ENCODE measurements around the gene ALG9. TPM values are rescaled to one million over a fixed set of nuclear protein-coding genes. Genes with fewer than 3 reads are reported as not detected.

The ALG9 gene
- total and polyA plus RNA-seq, 2 donors from 2014 or later, result 27.8 to 30.0 TPM

DNA sequence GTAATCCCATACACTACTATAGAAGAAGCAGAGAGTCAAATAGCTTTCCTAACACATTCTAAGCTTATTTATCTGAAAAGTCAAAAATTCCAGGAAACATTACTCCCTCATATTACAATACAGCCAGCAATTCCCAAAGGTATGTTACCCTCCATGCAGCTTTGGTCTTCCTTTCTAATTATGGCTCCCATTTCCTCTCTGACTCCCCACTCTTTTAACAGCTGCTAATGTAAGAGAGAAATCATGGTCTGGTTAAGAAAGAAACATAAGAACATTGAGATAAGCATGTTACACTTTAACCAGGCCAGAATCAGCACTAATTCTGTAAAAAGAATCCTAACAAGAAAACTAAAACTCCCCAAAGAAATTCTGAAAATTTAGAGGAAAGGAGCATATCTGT lies 112.0 kb downstream of the ALG9 start:
- intact Hi-C loops (cut with DNase I), result no loop called here
- H3K9me3 ChIP-seq (ENCODE audit: control insufficient read depth in 2 of 3, insufficient read depth in 1 of 3, low read length in 3 of 3), result no peaks in the 10 kb centered on the region
- H3K27me3 ChIP-seq (ENCODE audit: control insufficient read depth, insufficient read depth, low read length), result no peaks in the 10 kb centered on the region
- peaks cover 10 to 51% (median 25%) of the 10 kb centered on the region in 3 donors for H3K36me3 ChIP-seq (ENCODE audit: control insufficient read depth in 2 of 3, insufficient read depth in 3 of 3, low read length in 3 of 3)
- FAIRE-seq (no peak), DNase-seq (no peak)
- H3K4me1 ChIP-seq (ENCODE audit: control insufficient read depth in 2 of 3, insufficient read depth in 2 of 3, low read depth in 1 of 3, low read length in 3 of 3), result peaks cover 0 to 4% (median 0%) of the 10 kb centered on the region in 3 donors
- H3K4me3 ChIP-seq (ENCODE audit: low read length in 3 of 3), result no peak overlapping the region
- peak overlapping the region in 1 of 2 donors; percentile 54 for H3K27ac ChIP-seq (ENCODE audit: low read depth in 2 of 2, low read length in 2 of 2)
- H3K9ac ChIP-seq (ENCODE audit: low read length in 3 of 3), result peak overlapping the region in 1 of 3 donors; percentile 38
- TF ChIP-seq, protein P1, sequence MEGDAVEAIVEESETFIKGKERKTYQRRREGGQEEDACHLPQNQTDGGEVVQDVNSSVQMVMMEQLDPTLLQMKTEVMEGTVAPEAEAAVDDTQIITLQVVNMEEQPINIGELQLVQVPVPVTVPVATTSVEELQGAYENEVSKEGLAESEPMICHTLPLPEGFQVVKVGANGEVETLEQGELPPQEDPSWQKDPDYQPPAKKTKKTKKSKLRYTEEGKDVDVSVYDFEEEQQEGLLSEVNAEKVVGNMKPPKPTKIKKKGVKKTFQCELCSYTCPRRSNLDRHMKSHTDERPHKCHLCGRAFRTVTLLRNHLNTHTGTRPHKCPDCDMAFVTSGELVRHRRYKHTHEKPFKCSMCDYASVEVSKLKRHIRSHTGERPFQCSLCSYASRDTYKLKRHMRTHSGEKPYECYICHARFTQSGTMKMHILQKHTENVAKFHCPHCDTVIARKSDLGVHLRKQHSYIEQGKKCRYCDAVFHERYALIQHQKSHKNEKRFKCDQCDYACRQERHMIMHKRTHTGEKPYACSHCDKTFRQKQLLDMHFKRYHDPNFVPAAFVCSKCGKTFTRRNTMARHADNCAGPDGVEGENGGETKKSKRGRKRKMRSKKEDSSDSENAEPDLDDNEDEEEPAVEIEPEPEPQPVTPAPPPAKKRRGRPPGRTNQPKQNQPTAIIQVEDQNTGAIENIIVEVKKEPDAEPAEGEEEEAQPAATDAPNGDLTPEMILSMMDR (IDR thresholded peaks at IDR 0.05; ENCODE audit: borderline replicate concordance, extremely low read depth, insufficient read depth), result no peak

DNA sequence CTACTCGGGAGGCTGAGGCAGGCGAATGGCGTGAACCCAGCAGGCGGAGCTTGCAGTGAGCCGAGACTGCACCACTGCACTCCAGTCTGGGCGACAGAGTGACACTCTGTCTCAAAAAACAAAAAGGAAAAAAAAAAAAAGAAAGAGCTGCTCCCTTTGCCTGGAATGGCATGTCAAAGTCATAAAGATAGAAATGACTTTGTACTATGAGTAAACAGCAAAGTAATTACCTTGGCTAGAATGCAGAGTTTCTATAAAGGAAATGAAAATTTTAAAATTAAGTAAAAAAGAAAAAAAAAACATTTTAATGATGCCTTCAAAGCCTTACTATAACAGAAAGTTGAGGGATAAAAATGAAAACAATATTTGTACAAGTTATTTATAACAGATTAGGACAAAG lies 115.3 kb downstream of the ALG9 start:
- H3K27me3 ChIP-seq (ENCODE audit: control insufficient read depth, insufficient read depth, low read length), result no peaks in the 10 kb centered on the region
- TF ChIP-seq, protein P1 (IDR thresholded peaks at IDR 0.05; ENCODE audit: borderline replicate concordance, extremely low read depth, insufficient read depth), result no peak
- no peak for DNase-seq
- peaks cover 9 to 58% (median 34%) of the 10 kb centered on the region in 3 donors for H3K36me3 ChIP-seq (ENCODE audit: control insufficient read depth in 2 of 3, insufficient read depth in 3 of 3, low read length in 3 of 3)
- no peak overlapping the region for H3K27ac ChIP-seq (ENCODE audit: low read depth in 2 of 2, low read length in 2 of 2)
- H3K4me3 ChIP-seq (ENCODE audit: low read length in 3 of 3), result no peak overlapping the region
- intact Hi-C loops (cut with DNase I), result no loop called here
- FAIRE-seq, result no peak
- H3K9ac ChIP-seq (ENCODE audit: low read length in 3 of 3), result no peak overlapping the region
- H3K9me3 ChIP-seq (ENCODE audit: control insufficient read depth in 2 of 3, insufficient read depth in 1 of 3, low read length in 3 of 3), result no peaks in the 10 kb centered on the region
- H3K4me1 ChIP-seq (ENCODE audit: control insufficient read depth in 2 of 3, insufficient read depth in 2 of 3, low read depth in 1 of 3, low read length in 3 of 3), result no peaks in the 10 kb centered on the region

DNA sequence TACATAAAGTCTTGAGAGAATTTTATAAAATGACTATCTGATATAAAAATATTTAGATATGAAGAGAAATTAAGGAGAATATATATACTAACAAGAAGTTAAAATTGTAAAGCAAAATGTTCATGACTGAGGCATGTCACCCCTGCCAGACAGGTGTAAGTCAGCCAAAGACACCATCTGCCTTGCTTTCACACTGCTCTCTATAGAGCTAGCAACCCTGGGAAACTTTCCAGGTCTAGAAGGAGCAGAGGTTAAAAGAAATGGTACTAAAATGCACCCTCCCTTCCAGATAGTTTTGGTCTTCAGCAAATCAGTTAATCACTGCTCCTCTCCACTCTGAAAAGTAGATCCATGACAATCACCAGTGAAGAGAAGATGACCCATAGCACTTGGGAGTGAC lies 121.7 kb downstream of the ALG9 start:
- Histone ChIP-seq H3K9me3 (ENCODE audit: control insufficient read depth in 2 of 3, insufficient read depth in 1 of 3, low read length in 3 of 3) (no peaks in the 10 kb centered on the region), H3K9ac (ENCODE audit: low read length in 3 of 3) (no peak overlapping the region), H3K27ac (ENCODE audit: low read depth in 2 of 2, low read length in 2 of 2) (no peak overlapping the region), H3K27me3 (ENCODE audit: control insufficient read depth, insufficient read depth, low read length) (no peaks in the 10 kb centered on the region), H3K4me3 (ENCODE audit: low read length in 3 of 3) (no peak overlapping the region), H3K4me1 (ENCODE audit: control insufficient read depth in 2 of 3, insufficient read depth in 2 of 3, low read depth in 1 of 3, low read length in 3 of 3) (no peaks in the 10 kb centered on the region), H3K36me3 (ENCODE audit: control insufficient read depth in 2 of 3, insufficient read depth in 3 of 3, low read length in 3 of 3) (peaks cover 2 to 34% (median 22%) of the 10 kb centered on the region in 3 donors)
- intact Hi-C loops (cut with DNase I), result no loop called here
- TF ChIP-seq, protein P1 (IDR thresholded peaks at IDR 0.05; ENCODE audit: borderline replicate concordance, extremely low read depth, insufficient read depth), result no peak
- DNase-seq (no peak), FAIRE-seq (no peak)

Measured in kidney (tissue), 14 donors.